Pulmonary artery endothelial cell (primary cell): ENCODE results near the gene SPOCD1. TPM values are rescaled to one million over a fixed set of nuclear protein-coding genes. Genes with fewer than 3 reads are reported as not detected.
A peak's percentile ranks its signal among the peaks of the same experiment; 100 is the strongest.

ENCODE experiments used
- DNase-seq: peaks from one replicate; pipeline ENCODE4 v3.0.0-alpha.2; 2011; ENCODE audit warnings: low read depth, low spot score
- total RNA-seq: library from RNA; depleted of rRNA; stranded (reverse); fragments of >200 nt; gene quantifications from 2 replicates; pipeline ENCODE4 v1.2.3, GENCODE V29; 2014

SPOCD1 gene
- total RNA-seq, 1 donor from 2014 or later: 74.8 TPM

- no peak for DNase-seq
These were observed 15.2 kb downstream of the SPOCD1 start for GRCh38 chr1:31800674-31800967.

GRCh38 chr1:31799895-31800673 lies 15.7 kb downstream of the SPOCD1 start:
- no peak for DNase-seq

GRCh38 chr1:31799196-31799894 lies 16.5 kb downstream of the SPOCD1 start:
- DNase-seq: no peak

GRCh38 chr1:31798433-31799195 lies 17.2 kb downstream of the SPOCD1 start:
- no peak for DNase-seq

- no peak for DNase-seq
These were observed 17.8 kb downstream of the SPOCD1 start for GRCh38 chr1:31798086-31798432.

GRCh38 chr1:31797216-31797615 lies 18.6 kb downstream of the SPOCD1 start:
- DNase-seq: no peak

GRCh38 chr1:31796707-31797106 lies 19.1 kb downstream of the SPOCD1 start:
- DNase-seq: no peak

- no peak for DNase-seq
These were observed 19.8 kb downstream of the SPOCD1 start for GRCh38 chr1:31795801-31796621.

GRCh38 chr1:31795096-31795675 lies 20.6 kb downstream of the SPOCD1 start:
- DNase-seq: no peak

- no peak for DNase-seq
These were observed 22.1 kb downstream of the SPOCD1 start for GRCh38 chr1:31793586-31794285.

- no peak for DNase-seq
These were observed 22.7 kb downstream of the SPOCD1 start for GRCh38 chr1:31793086-31793485.

GRCh38 chr1:31792541-31792940 lies 23.3 kb downstream of the SPOCD1 start:
- DNase-seq: no peak

GRCh38 chr1:31792116-31792515 lies 23.7 kb downstream of the SPOCD1 start:
- DNase-seq: no peak

GRCh38 chr1:31791131-31791858 lies 24.5 kb downstream of the SPOCD1 start:
- DNase-seq: no peak

- DNase-seq: no peak
These were observed 25.2 kb downstream of the SPOCD1 start for GRCh38 chr1:31790641-31791091.

- DNase-seq: no peak
These were observed 25.7 kb downstream of the SPOCD1 start for GRCh38 chr1:31790140-31790539.

GRCh38 chr1:31789259-31790065 lies 26.4 kb downstream of the SPOCD1 start:
- peak; percentile 60 for DNase-seq

GRCh38 chr1:31788825-31789256 lies 27.0 kb downstream of the SPOCD1 start:
- DNase-seq: no peak
